NCI-H2107 treated with DMSO at 0.1 percent for 48 hours (cell line): Measurements from ENCODE around the gene GRK3.

Experiments used
- DNase-seq: peaks from one replicate; lab custom pipeline; 2025; ENCODE audit not compliant: unreplicated experiment; lab: John Stamatoyannopoulos, UW

Gene GRK3

GRCh38 chr22:25722223-25722622 is 157.7 kb downstream of the GRK3 start:
- no peak for DNase-seq

DNA sequence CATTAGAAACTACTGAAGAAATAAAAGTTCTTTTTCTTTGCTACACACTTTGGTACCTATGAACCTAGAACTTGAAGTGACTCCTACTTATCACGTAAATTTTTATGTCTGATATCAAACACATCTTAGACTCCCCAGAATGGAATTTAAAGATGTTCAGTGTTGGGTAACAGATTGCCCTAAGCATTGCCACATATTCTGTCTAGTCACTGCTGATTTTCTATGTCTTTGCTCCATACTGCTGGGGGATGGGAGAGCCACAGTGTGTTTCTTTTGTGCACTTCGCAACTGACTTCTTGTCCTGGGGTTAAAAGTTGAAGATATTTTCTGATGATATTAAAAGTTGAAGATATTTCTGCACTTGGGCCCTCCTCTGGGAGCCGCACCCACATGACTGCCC is 158.2 kb downstream of the GRK3 start:
- no peak for DNase-seq

DNA sequence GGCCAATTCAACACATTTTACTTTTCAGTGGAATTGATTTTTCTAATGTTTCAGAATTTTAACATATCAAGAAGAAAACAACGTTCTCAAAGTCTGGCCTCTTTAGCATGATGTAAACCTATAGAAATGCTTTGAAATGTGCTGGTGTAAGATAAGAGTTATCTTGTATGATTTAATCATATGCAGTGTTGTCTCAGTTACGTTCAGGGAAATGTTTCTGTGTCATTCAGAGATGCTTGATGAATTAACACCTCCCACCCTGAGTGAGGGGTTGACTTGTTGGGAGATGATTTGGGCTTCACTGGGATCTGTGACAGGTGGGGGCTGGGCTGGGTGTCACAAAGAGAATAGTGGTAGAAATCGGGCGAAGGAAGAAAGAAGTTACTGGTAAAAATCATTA is 161.8 kb downstream of the GRK3 start:
- DNase-seq, result no peak

- DNase-seq, result peak; percentile 34
These were observed 163.6 kb downstream of the GRK3 start for GRCh38 chr22:25728071-25728470.

DNA sequence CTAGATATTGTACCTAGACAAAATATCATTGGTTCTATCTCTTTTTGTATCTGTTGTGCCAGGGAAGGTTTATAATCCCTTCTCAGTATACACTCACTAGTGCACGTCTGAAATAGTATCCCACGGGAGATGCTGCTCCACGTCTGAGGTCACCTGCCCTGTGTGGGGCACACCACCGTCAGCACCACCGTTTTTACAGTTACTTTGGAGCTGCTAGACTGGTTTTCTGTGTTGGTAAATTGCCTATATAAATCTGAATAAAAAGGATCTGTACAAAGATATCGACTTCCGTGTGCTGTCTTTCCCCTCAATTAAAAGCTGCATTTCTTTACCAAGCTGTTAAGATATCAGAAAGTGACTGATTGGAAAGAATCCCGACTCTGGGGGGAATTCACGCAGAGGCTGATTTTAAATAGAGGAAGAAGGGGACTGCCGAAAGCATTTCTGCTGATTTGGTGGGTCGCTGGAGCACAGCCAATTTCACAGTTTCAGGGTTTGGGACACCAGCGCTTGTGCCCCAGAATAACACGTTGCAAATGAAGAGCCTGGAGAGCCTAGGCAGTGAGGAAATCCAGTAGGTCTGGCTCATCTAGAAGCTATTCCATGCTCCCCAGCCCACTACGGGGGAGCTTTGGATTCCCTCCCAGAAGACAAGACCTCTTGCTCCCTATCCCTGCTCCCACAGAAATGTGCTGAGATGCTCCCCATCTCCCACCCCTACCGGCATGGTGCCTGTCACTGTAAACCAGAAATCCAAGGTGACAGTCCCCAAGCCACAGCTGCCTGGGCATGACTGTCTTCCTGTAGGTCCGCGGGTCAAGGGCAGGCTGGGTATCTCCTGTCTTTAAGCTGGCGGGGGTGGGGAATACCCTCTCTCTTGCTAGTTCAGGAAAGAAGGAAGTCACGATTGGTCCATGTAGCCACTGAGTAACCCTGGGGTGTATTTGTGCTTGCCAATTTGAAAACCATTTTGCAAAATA is 164.8 kb downstream of the GRK3 start:
- no peak for DNase-seq

DNA sequence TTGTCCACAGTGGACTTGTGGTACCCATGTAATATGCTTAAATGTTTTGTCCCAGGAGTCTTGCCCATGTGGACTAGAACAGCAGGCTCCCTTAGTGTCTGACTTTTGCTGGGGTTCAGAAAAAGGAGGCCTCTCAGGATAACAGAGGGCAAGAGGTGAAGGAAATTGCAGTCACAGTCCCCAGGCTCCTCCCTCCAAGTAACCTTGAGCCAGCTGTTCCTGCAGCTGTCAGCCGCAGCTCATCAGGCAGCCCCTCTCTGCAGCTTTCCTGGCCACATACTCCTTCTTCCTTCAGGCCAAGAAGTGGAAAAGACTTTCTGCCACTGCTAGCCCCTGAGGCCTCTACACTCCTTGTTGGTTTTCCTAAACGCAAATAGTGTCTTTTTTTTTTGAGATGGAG is 171.2 kb downstream of the GRK3 start:
- no peak for DNase-seq

DNA sequence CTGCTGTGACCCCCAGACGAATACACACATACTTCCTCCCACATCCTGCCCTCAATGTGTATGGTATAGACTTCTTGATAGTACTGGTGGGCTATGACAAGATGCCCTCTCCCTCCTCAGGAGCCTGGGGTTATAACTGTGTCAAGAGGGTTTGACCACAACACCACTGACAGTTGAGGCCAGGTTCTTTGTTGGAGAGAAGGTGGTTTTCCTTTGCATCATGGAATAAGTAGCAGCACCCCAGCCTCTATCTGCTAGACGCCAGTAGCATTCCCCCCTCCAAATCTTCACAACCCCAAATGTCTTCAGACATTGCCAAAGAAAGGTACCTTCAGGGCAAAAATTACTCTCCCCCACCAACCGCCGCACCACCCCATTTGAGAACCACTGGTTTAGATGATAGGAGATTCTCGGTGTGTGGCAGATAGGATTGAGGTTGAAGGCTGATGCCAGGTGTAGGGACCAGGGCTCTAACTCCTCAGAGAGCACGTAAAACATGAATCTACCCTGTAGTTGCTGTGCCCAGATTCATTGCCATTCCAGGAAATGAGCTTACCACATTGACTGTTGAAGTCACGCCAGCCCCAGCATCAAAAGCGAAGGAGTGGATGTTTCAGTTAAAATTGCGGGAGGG is 172.0 kb downstream of the GRK3 start:
- DNase-seq, result no peak

- no peak for DNase-seq
These were observed 175.3 kb downstream of the GRK3 start for GRCh38 chr22:25739659-25740344.

- no peak for DNase-seq
These were observed 177.5 kb downstream of the GRK3 start, which contains the start of gene MYO18B for GRCh38 chr22:25741692-25742626. MYO18B (plus strand) TSS chr22:25742188; CDS start chr22:25761093, 18,905 bp downstream.

GRCh38 chr22:25742918-25743708 is 178.6 kb downstream of the GRK3 start:
- no peak for DNase-seq

GRCh38 chr22:25744694-25745093 is 180.2 kb downstream of the GRK3 start:
- no peak for DNase-seq

DNA sequence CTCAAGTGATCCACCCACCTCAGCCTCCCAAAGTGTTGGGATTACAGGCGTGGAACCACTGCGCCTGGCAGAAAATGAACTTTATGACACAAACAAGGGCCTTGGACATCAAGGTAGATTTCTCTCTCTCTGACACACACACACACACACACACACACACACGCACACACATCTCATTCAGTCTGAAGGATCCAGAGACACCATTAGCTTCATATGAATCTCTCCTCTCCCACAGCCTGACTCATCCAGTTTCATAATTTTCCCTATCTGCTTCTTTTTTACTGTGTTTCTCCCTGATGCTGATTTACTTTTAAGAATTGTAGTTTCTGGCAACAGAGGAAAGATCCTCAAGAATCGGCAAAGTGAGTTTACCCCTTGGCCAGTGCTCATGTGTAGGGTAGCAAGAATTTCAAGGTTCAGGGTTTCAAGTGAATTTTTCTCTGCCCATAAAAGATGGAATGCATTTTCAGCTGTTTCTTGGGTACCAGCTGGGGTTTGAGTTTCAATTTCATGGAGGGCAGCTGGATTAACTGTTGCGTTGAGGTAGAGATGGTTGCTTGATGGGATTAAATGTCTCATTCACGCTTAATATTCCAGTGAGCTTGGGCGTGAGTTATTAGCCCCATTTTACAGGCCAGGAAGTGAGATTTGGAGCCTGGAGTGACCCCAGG is 181.0 kb downstream of the GRK3 start:
- no peak for DNase-seq

- no peak for DNase-seq
These were observed 181.5 kb downstream of the GRK3 start for GRCh38 chr22:25746012-25746373.

GRCh38 chr22:25747245-25747944 is 182.9 kb downstream of the GRK3 start:
- DNase-seq, result no peak

GRCh38 chr22:25748140-25748539 is 183.7 kb downstream of the GRK3 start:
- DNase-seq, result no peak

DNA sequence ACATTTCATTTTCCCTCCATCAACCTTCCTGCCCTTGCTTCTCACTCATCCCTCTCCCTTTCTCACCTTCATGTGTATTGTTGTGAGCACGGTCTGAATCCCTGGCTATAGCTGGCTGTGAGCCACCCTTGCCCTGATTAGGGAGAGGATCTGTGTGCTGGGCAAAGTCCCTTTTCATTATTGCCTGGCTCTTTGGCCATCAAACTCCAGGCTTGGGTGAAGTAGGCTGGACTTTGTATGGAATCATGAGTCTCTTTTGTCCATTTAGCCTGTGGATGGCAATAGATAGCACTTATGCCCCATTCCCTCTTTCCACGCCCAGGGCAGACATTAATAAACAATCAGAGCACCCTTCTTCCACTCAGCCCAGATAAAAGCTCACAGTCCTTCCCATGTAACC is 184.2 kb downstream of the GRK3 start:
- DNase-seq, result no peak

DNA sequence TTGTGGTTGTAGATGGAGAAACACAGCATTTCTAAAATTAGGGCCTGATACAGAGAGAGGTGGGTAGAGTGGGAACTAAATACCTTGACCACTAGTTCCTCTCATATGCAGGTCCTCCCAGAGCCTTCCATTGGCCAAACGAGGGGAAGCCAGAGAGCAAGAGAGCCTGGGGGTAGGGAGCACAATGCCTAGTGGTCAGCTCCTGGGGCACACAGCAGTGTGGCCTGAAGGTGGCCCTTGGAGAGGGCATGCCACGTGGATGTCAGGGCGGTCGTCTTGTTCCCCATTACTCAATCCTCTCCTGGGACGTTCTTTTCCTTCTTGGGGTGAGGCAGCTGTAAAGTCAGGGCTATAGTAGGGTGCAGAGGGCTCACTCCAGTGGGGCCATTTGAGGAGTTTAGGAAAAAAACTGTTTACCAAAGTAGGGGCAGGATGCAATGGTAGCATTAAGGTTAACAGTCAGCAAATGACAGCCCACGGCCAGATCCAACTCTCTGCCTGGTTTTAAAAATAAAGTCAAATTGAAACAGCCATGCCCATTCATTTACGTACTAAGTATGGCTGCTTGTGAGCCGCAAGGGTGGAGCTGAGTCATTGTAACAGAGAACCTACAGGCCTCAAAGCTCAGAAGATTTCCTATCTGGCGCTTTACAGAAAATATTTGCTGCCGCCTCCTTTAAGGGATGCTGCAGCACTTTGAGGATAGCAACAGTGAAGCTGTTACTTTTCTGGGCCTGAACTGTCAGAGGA is 185.1 kb downstream of the GRK3 start:
- DNase-seq, result no peak

DNA sequence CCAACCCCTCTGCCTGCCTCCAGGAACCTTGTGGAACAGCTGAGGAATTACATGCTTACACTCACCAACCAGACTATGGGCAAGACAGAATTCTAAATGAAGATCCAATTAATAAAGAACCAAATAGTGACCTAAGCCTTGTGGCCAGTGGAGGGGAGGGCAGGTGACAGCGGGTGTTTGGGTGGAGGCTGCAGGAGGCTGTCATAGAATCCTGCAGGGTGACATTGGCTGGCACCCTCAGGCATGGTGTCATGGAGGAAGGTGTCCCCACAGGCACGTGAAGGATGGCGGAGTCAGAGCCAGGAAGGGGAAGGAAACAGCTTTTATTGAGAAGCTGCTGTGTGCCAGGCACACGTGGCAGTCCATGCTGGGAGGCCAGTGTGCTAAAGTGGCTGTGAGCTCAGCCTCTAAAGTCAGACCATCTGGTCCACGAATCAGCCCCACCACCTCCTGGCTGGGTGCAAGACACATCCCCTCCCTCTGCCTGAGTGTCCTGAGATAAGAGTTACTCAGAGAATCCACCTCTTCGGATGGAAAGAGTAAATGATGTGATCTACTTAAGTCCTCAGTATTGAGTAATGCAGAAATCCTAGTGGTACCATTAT is 186.2 kb downstream of the GRK3 start:
- DNase-seq, result no peak
